H1 (cell line): ENCODE measurements around the gene RABGGTA. TPM values are rescaled to one million over a fixed set of nuclear protein-coding genes. Genes with fewer than 3 reads are reported as not detected.

Source experiments
- BCL11A ChIP-seq, 2 experiments: IDR thresholded peaks; one replicate each; pipeline ENCODE4 v1.6.1; 2011; ENCODE audit warnings: low read depth in 2 of 2, low read length in 2 of 2, mild to moderate bottlenecking in 2 of 2
- FOSL1 ChIP-seq: IDR thresholded peaks from 2 replicates; pipeline ENCODE4 v1.6.1; 2011; ENCODE audit warnings: mild to moderate bottlenecking, low read depth, low read length, moderate library complexity; ENCODE audit not compliant: insufficient read depth
- MAFK ChIP-seq: IDR thresholded peaks from 2 replicates; pipeline ENCODE4 v1.6.1; 2012; ENCODE audit warnings: low read depth, mild to moderate bottlenecking, improper control_type of control experiment, low read length
- POLR2AphosphoS5 ChIP-seq: IDR thresholded peaks from 2 replicates; pipeline ENCODE4 v1.6.1; 2011; ENCODE audit warnings: low read depth, low read length
- SAP30 ChIP-seq: fragments of 300-600 bp; sonication (generic); IDR thresholded peaks from 2 replicates; pipeline ENCODE4 v1.7.1; 2012; ENCODE audit warnings: low read length, moderate library complexity, mild to moderate bottlenecking, inconsistent platforms; ENCODE audit not compliant: insufficient read depth, insufficient replicate concordance
- SIX5 ChIP-seq: IDR thresholded peaks from 2 replicates; pipeline ENCODE4 v1.6.1; 2011; ENCODE audit warnings: mild to moderate bottlenecking, low read depth, low read length
- TAF1 ChIP-seq: IDR thresholded peaks from 2 replicates; pipeline ENCODE4 v1.6.1; 2011; ENCODE audit warnings: mild to moderate bottlenecking, low read depth, low read length
- TAF7 ChIP-seq: optimal IDR thresholded peaks from 2 replicates; pipeline ENCODE3; 2011; ENCODE audit warnings: low read depth, mild to moderate bottlenecking, inconsistent platforms, low read length, moderate library complexity, borderline replicate concordance
- TBP ChIP-seq: IDR thresholded peaks from 2 replicates; pipeline ENCODE4 v1.6.1; 2011; ENCODE audit warnings: low read depth, low read length, improper control_type of control experiment
- TCF12 ChIP-seq: IDR thresholded peaks from 2 replicates; pipeline ENCODE4 v1.6.1; 2011; ENCODE audit warnings: low read depth, mild to moderate bottlenecking, low read length
- polyA plus RNA-seq, 7 experiments: library from polyadenylated mRNA; depleted of rRNA in 3 of 7; stranded (reverse) in 5 of 7; unstranded in 2 of 7; fragments of >200 nt in 5 of 7; fragments of 200-250 nt in 2 of 7; gene quantifications; 1 replicate in 5 of 7; 2 replicates in 1 of 7; 4 replicates in 1 of 7; pipeline versions ENCODE4 v1.2.1 to v1.2.3, GENCODE V29; 2011 to 2013; ENCODE audit warnings: missing spikeins in 2 of 7, mixed read lengths in 2 of 7
- total RNA-seq: library from RNA; stranded (reverse); fragmentation: NEBNext Ultra II Directional; extraction: Animal tissue kit (Norgen Biotek cat#: 25700); gene quantifications from 2 replicates; pipeline ENCODE4 v1.2.1, GENCODE V29; 2021

Gene RABGGTA
- total and polyA plus RNA-seq, 2 of the 8 experiments (the other 6 are each of a cell fraction or from before 2014, with no cell fraction given): 16.0 to 49.8 TPM

- TF ChIP-seq TBP (no peak), SIX5 (no peak), TAF1 (no peak), MAFK (no peak), FOSL1 (no peak), TCF12 (no peak), POLR2AphosphoS5 (no peak), TAF7 (no peak), SAP30 (no peak), BCL11A (IDR thresholded peaks at IDR 0.05; ENCODE audit: low read depth in 2 of 2, low read length in 2 of 2) (no peak)
These were observed 11.9 kb downstream of the RABGGTA start (continued) for GRCh38 chr14:24259282-24260025.
